NCI-H2107 treated with DMSO at 0.1 percent for 48 hours (cell line): ENCODE measurements around the gene SAMM50.
A peak's percentile ranks its signal among the peaks of the same experiment; 100 is the strongest.

Source experiments
- DNase-seq: peaks from one replicate; lab custom pipeline; 2025; ENCODE audit not compliant: unreplicated experiment; lab: John Stamatoyannopoulos, UW

Gene SAMM50

GRCh38 chr22:43976861-43977795 is 21.9 kb downstream of the SAMM50 start:
- DNase-seq = no peak

- no peak for DNase-seq
Observed at GRCh38 chr22:43978558-43978957, 23.3 kb downstream of the SAMM50 start.

GRCh38 chr22:43980579-43980978 is 25.3 kb downstream of the SAMM50 start:
- no peak for DNase-seq

DNA sequence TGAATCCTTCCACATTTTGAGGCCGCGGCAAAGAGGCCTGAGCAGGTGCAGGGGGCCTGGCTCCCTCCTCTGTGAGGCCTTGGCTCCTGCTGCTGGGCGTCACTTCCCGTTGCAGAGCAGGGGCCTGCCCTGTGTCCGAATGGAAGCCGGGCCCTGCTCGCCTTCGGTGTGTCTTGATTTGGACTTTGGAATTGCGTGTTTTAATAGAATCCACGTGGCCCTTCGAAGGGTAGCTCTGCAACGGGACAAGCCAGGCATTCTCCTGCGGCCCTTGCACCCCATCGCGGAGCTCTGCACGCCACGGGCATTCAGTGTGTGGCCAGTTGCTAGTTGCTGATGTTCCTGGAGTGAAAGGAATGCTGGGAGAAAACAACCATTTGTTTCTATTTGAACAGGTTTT is 25.8 kb downstream of the SAMM50 start:
- no peak for DNase-seq

DNA sequence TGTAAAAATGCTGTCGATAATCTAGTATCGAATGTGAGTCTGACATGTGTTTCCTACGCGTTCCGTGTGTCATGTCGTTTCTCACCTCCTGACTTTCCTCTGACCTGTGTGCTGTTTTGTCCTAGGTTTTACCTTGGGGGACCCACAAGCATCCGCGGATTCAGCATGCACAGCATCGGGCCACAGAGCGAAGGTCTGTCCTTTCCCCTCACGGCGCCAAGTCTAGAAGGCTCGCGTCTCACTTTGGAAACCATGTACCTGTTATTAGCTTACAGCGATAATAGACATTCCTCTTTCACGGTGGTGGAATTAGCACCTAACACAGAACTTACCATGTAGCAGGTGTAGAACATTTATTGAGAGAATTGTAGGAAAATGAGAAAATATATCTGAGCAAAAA is 28.6 kb downstream of the SAMM50 start:
- no peak for DNase-seq

DNA sequence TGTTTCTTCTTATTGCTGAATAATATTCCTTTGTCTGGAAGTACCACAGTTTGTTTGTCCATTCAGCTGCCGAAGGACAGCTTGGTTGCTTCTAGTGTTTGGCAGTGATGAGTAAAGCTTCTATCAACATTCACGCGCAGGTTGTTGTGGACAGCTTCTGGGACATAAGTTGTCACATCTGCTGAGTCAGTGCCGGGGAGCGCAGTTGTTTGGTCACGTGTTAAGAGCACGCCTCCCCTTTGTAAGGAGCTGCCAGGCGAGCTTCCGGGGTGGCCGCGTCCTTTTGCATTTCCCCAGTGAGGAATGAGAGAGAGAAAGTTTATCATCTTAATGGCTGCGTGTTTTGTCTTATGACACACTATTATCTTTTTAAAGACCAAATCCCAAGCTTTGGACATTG is 30.3 kb downstream of the SAMM50 start:
- no peak for DNase-seq

GRCh38 chr22:43988116-43988820 is 33.0 kb downstream of the SAMM50 start:
- DNase-seq = no peak

GRCh38 chr22:43988960-43989359 is 33.7 kb downstream of the SAMM50 start:
- DNase-seq = no peak

GRCh38 chr22:43990044-43990443 is 34.8 kb downstream of the SAMM50 start:
- peak; percentile 47 for DNase-seq

- no peak for DNase-seq
Observed at GRCh38 chr22:43991316-43992020, 36.2 kb downstream of the SAMM50 start.

DNA sequence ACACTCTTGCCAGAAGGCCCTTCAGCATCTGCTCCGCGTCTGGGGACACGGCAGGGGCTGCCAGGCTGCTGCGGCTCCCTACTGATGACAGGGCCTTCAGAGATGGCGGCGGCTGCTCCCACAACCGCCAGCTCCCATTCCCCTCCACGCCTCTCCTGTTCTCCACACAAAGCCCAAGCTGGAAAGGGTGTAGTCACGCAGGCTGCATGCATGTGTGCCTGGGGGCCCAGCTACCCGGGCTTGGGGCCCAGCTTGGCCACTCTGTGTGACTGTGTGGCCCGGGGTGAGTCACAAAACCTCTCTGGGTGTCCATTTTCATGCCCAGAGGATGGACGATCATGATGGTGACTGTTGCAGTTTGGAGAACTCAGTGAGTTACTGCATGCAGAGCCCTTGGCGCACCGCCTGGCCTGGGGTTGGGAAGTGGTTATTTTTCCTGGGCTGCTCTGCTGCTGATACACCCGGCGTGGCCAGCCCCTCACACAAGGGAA is 37.1 kb downstream of the SAMM50 start:
- DNase-seq = no peak

GRCh38 chr22:43993072-43993760 is 38.0 kb downstream of the SAMM50 start:
- peak; percentile 53 for DNase-seq

DNA sequence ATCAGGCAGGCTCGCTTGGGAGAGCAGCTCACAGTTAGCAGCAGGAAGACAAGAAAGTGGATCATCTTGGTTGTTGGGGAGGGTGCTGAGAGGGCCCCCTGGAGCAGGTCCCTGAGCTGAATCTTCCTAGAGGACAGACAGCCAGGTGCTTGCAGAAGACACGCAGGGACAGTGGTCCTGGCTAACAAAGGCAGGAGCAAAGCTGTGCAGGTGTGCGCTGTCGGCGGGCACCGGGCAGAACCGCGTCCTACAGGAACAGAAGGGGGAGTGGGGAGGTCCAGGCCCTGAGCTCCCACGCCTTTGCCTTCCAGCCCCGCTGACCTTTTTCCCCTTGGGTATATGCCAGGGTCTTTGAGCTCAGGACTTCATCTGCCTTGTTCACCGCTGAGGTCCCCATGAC is 38.8 kb downstream of the SAMM50 start:
- peak; percentile 21 for DNase-seq

DNA sequence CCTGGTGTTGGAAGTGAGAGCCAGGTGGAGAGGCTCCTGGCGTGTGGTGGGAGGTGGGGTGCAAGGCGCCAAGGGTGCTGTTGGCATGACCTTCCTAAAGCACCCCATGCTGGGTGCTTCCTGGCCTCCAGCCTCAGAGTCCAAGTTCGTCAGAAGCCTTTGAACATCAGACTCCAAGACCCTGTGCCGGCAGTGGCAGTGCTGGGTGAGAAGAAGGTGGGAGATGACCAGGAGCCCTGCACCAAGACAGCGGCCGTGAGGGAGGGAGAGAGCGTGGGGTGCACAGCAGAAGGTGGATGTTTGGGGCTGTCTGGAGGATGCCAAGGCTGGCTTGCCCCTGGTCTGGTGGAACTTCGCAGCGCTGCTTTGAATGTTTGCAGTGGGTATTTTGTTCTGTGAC is 39.2 kb downstream of the SAMM50 start:
- DNase-seq = no peak

GRCh38 chr22:43995057-43995685 is 39.9 kb downstream of the SAMM50 start:
- no peak for DNase-seq

DNA sequence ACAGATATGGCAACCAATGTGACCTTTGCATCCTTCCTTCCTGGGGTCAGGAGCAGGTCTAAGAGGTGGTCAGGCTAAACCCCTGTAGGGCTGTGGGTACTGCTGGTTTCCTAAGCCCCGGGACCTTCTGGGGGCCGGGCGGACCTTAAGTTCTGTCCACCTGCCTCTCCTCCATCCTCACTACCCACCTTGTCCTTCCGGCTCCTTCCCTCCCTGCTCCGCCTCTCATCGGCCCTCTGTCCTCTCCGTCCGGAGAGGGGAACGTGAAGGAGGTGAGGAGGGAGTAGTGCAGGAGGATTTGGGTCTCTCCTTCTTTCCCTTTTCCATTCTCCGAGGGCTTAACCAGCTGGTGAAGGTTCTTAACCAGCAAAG is 40.5 kb downstream of the SAMM50 start:
- no peak for DNase-seq

- no peak for DNase-seq
Observed at GRCh38 chr22:43996170-43996980, 41.1 kb downstream of the SAMM50 start.

GRCh38 chr22:43996981-43997265 is 41.7 kb downstream of the SAMM50 start:
- DNase-seq = no peak

GRCh38 chr22:43998679-43999264 is 43.5 kb downstream of the SAMM50 start:
- DNase-seq = no peak
